Mucosa of stomach (tissue), 1 donor: Measurements from ENCODE around the gene KCTD15.

Source experiments
- H3K27me3 ChIP-seq: one replicate; pipeline ENCODE4 v1.7.0; 2013; ENCODE audit warnings: mild to moderate bottlenecking, low read length; ENCODE audit not compliant: control insufficient read depth, insufficient read depth
- H3K36me3 ChIP-seq: one replicate; pipeline ENCODE4 v1.7.0; 2013; ENCODE audit warnings: low read length; ENCODE audit not compliant: control insufficient read depth, insufficient read depth
- H3K4me1 ChIP-seq: one replicate; pipeline ENCODE4 v1.7.0; 2013; ENCODE audit warnings: mild to moderate bottlenecking, low read length; ENCODE audit not compliant: control insufficient read depth, insufficient read depth
- H3K4me3 ChIP-seq: one replicate; pipeline ENCODE4 v1.7.0; 2013; ENCODE audit warnings: low read length
- H3K9ac ChIP-seq: one replicate; pipeline ENCODE4 v1.7.0; 2013; ENCODE audit warnings: mild to moderate bottlenecking, low read length, moderate library complexity
- H3K9me3 ChIP-seq: one replicate; pipeline ENCODE4 v1.7.0; 2013; ENCODE audit warnings: mild to moderate bottlenecking, low read length, moderate library complexity; ENCODE audit not compliant: control insufficient read depth
- donor health status: Pancreatic carcinoma.

KCTD15 gene

GRCh38 chr19:33785795-33786194, 10.9 kb upstream of the KCTD15 start:
- Histone ChIP-seq H3K9ac (no peak overlapping the region), H3K36me3 (no peaks in the 10 kb centered on the region), H3K4me3 (no peak overlapping the region), H3K4me1 (no peaks in the 10 kb centered on the region), H3K27me3 (peaks cover 7% of the 10 kb centered on the region), H3K9me3 (no peaks in the 10 kb centered on the region)

- Histone ChIP-seq H3K36me3 (no peaks in the 10 kb centered on the region), H3K9me3 (no peaks in the 10 kb centered on the region), H3K4me3 (no peak overlapping the region), H3K4me1 (no peaks in the 10 kb centered on the region), H3K9ac (no peak overlapping the region), H3K27me3 (no peaks in the 10 kb centered on the region)
These were observed 8.0 kb upstream of the KCTD15 start for GRCh38 chr19:33788676-33789075.

GRCh38 chr19:33789344-33789743, 7.3 kb upstream of the KCTD15 start:
- Histone ChIP-seq H3K27me3 (no peaks in the 10 kb centered on the region), H3K4me3 (no peak overlapping the region), H3K36me3 (no peaks in the 10 kb centered on the region), H3K9me3 (no peaks in the 10 kb centered on the region), H3K4me1 (peaks cover under 1% of the 10 kb centered on the region), H3K9ac (no peak overlapping the region)

GRCh38 chr19:33794683-33795369, 1.8 kb upstream of the KCTD15 start:
- Histone ChIP-seq H3K4me1 (peaks cover 9% of the 10 kb centered on the region), H3K9ac (peak overlapping the region; percentile 73), H3K36me3 (no peaks in the 10 kb centered on the region), H3K9me3 (no peaks in the 10 kb centered on the region), H3K27me3 (no peaks in the 10 kb centered on the region), H3K4me3 (peak overlapping the region; percentile 22)

- Histone ChIP-seq H3K9me3 (no peaks in the 10 kb centered on the region), H3K36me3 (no peaks in the 10 kb centered on the region), H3K9ac (peak overlapping the region; percentile 73), H3K27me3 (no peaks in the 10 kb centered on the region), H3K4me1 (peaks cover 9% of the 10 kb centered on the region), H3K4me3 (peak overlapping the region; percentile 50)
These were observed 1.1 kb upstream of the KCTD15 start for GRCh38 chr19:33795370-33796163.

GRCh38 chr19:33797802-33798671, 1.4 kb downstream of the KCTD15 start:
- no peaks in the 10 kb centered on the region for H3K9me3 ChIP-seq
- no peak overlapping the region for H3K4me3 ChIP-seq
- peak overlapping the region; percentile 61 for H3K9ac ChIP-seq
- H3K36me3 ChIP-seq = no peaks in the 10 kb centered on the region
- H3K27me3 ChIP-seq = no peaks in the 10 kb centered on the region
- peaks cover 14% of the 10 kb centered on the region for H3K4me1 ChIP-seq

GRCh38 chr19:33798681-33799111, 2.0 kb downstream of the KCTD15 start:
- Histone ChIP-seq H3K4me3 (no peak overlapping the region), H3K36me3 (no peaks in the 10 kb centered on the region), H3K9ac (peak overlapping the region; percentile 8), H3K4me1 (peaks cover 20% of the 10 kb centered on the region), H3K27me3 (no peaks in the 10 kb centered on the region), H3K9me3 (no peaks in the 10 kb centered on the region)

- H3K4me1 ChIP-seq = peaks cover 26% of the 10 kb centered on the region
- H3K9ac ChIP-seq = no peak overlapping the region
- H3K27me3 ChIP-seq = no peaks in the 10 kb centered on the region
- no peaks in the 10 kb centered on the region for H3K36me3 ChIP-seq
- H3K9me3 ChIP-seq = no peaks in the 10 kb centered on the region
- no peak overlapping the region for H3K4me3 ChIP-seq
These were observed 2.8 kb downstream of the KCTD15 start for GRCh38 chr19:33799476-33799875.

- no peaks in the 10 kb centered on the region for H3K9me3 ChIP-seq
- H3K9ac ChIP-seq = no peak overlapping the region
- no peaks in the 10 kb centered on the region for H3K36me3 ChIP-seq
- peaks cover 26% of the 10 kb centered on the region for H3K4me1 ChIP-seq
- H3K4me3 ChIP-seq = no peak overlapping the region
- no peaks in the 10 kb centered on the region for H3K27me3 ChIP-seq
These were observed 3.5 kb downstream of the KCTD15 start for GRCh38 chr19:33800012-33800680.

- H3K27me3 ChIP-seq = no peaks in the 10 kb centered on the region
- H3K9me3 ChIP-seq = no peaks in the 10 kb centered on the region
- no peak overlapping the region for H3K9ac ChIP-seq
- no peaks in the 10 kb centered on the region for H3K36me3 ChIP-seq
- no peak overlapping the region for H3K4me3 ChIP-seq
- peaks cover 39% of the 10 kb centered on the region for H3K4me1 ChIP-seq
These were observed 4.7 kb downstream of the KCTD15 start for GRCh38 chr19:33801411-33801810.

- Histone ChIP-seq H3K9ac (no peak overlapping the region), H3K4me1 (peaks cover 45% of the 10 kb centered on the region), H3K36me3 (no peaks in the 10 kb centered on the region), H3K4me3 (no peak overlapping the region), H3K9me3 (no peaks in the 10 kb centered on the region), H3K27me3 (no peaks in the 10 kb centered on the region)
These were observed 5.3 kb downstream of the KCTD15 start for GRCh38 chr19:33802001-33802400.
